GM19035 (cell line): ENCODE data around the gene SLC39A12.
"Not testable (repeated sequence)": the region's sequence is repeated elsewhere in the genome, so short reads cannot be mapped to it uniquely, and the experiment has no call there.

ENCODE experiments used
- ATAC-seq: cut with Tn5 transposase; IDR thresholded peaks from one replicate; pipeline ENCODE4 v1.9.1; 2021; ENCODE audit not compliant: unreplicated experiment

The SLC39A12 gene

DNA sequence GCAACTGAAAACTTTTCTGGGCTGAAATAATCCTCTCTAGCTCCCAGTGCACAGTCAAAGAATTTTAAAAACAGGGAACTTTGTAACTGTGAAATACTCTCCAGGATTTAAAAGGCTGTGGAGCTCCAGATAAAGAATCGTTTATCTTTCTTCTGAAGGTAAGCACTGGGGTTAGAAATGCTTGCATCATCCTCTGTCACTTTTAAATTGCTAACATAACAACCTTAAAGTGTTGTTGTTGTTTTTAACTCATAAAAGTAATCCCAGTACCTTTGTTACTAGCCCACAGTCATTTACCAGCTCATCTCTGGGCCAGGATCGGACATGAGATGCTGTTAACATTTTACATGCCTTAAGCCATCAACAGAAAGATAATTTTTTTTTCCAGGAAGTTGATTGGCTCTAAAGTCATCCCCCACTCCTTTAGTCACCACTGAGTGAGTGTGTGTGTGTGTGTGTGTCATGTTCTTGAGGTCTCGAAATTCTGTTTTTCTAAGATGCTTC, at the start of gene SLC39A12:
TSS of gene SLC39A12 (plus strand) at position 51 of the 504 bp plus-strand sequence. CDS start 1,359 bp downstream, outside the sequence.
- ATAC-seq: no peak

GRCh38 chr10:17904564-17904963, 47.2 kb upstream of the SLC39A12 start:
- ATAC-seq: no peak

- no peak for ATAC-seq
Measured at GRCh38 chr10:17905491-17905890, 46.2 kb upstream of the SLC39A12 start.

DNA sequence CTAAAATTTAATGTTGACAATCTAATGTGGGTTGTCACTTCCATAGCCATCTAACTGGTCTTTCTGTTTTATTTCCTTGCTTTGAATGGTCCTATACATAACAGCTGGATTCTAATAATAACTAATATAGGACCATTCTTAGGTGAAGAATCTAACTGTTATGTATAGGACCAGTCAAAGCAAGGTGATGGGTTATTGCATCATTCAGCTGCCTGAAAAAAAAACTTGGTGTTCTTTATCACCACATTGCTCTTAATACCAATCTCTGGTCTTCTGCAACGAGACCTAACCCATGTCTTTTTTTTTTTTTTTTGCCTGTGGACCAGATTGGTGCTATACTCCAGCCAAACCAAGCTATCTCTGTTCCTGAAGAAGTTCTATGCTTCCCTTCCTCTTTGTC, 45.7 kb upstream of the SLC39A12 start:
- no peak for ATAC-seq

DNA sequence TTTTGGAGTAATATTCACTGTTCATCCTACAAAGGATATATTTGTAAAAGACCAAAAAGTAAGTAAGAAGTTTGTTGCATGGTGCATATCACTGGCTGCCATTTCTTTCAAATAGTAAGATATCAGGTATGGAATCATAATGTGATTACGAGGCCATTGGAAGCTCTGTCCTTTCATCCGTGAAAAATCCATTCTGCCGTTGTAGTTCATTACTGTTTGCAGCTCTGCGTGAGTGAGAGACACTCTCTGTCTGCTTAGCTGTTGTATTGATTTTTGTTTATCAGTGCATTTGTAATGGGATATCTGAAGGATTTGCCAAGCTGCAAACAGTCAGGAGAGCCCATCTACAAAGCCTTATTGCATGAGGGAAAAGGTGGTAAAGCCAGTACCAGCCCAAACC, 44.1 kb upstream of the SLC39A12 start:
- ATAC-seq: no peak

DNA sequence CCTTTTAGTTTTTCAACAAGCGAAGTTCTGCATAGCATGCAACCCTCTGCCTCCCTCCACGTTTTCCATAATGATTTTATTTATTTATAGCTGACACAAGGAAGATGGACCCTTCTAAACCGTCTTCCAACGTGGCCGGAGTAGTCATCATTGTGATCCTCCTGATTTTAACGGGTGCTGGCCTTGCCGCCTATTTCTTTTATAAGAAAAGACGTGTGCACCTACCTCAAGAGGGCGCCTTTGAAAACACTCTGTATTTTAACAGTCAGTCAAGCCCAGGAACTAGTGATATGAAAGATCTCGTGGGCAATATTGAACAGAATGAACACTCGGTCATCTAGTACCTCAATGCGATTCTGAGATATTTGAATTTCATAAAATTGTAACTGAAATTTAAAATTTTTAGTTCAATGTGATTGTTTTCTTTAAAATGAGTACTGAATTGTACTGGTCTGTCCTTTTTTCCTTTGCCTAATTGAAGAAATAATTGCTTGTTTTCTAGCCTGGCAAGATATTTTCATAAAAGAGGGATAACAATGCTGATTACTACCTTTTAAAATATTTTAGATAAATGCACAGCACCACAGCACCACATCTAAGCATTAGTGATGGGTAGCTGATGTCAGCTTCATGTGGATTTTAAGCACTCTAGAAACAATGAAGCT, 41.5 kb upstream of the SLC39A12 start:
- ATAC-seq: no peak

DNA sequence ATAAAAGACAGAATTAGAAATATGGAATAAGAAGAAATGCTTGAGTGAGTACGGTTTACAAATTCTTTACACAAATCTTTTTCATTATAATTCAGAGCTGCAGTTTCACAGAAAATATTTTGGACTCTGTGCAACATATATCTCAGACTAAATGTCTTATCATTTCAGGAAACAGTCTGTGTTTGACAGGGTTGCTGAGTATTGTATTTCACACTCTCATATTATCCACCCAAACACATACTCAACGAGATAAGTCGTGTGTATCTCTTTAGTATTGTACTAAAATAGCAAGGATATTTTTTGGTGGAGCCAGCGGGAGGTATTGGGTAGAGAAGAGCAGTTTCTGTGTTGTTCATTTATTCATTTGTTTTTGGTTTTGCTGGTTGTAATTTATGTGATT, 39.0 kb upstream of the SLC39A12 start:
- no peak for ATAC-seq

DNA sequence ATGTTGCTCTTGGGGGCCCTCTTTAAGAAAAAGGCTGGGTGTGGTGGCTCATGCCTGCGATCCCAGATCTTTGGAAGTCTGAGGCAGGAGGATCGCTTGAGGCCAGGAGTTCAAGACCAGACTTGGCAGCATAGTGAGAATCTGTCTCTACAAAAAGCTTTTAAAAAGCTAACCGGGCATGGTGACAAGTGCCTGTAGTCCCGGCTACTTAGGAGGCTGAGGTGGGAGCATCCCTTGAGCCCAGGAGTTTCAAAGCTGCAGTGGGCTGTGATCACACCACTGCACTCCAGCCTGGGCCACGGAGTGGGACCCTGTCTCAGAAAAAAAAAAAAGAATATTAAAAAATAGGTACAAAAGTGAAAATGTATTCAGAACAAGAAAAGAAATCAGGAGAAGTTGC, 38.1 kb upstream of the SLC39A12 start:
- no peak for ATAC-seq

DNA sequence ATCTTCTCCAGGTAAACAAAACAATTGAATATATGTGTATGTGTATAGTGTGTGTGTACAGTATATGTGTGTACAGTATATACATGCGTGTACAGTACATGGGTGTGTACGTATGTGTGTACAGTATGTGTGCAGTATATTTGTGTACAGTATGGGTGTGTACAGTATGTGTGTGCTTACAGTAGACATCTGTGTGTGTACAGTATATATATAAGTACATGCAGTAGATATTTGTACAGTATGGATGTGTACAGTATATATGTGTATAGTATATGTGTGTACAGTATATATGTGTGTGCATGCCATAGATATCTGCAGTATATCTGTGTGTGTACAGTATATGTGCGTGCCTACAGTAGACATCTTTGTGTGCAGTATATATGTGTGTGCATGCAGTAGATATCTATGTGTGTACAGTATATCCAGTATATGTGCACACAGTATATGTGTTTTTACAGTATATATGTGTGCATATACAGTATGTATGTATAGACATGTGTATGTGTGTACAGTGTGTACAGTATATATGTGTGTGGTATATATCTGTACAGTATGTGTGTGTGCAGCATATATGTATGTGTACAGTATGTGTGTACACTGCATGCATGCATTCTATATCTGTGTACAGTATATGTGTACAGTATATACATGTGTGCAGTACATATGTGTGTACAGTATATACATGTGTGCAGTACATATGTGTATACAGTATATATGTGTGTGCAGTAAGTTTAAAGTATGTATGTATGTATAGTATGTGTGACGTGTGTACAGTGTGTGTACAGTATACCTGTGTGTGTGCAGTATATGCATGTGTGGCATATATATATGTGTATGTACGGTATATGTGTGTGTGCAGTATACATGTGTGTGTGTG, 37.3 kb upstream of the SLC39A12 start:
- no peak for ATAC-seq

DNA sequence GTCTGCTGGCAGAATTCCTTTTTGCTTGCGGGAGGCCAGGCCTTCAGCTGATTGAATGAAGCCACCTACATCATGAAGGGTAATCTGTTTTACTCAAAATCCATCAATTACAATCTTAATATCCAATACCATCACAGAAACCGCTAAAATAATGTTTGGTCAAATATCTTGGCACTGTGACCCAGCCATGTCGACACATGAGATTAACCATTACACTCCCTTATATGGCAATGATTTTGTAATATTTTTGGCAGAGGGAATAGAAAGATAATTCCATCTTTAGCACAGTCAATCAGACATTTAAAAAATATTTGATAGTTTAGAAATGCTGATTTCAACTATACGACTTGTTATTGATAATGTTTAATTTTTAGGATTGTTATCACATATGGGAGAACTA, 36.5 kb upstream of the SLC39A12 start:
- no peak for ATAC-seq

DNA sequence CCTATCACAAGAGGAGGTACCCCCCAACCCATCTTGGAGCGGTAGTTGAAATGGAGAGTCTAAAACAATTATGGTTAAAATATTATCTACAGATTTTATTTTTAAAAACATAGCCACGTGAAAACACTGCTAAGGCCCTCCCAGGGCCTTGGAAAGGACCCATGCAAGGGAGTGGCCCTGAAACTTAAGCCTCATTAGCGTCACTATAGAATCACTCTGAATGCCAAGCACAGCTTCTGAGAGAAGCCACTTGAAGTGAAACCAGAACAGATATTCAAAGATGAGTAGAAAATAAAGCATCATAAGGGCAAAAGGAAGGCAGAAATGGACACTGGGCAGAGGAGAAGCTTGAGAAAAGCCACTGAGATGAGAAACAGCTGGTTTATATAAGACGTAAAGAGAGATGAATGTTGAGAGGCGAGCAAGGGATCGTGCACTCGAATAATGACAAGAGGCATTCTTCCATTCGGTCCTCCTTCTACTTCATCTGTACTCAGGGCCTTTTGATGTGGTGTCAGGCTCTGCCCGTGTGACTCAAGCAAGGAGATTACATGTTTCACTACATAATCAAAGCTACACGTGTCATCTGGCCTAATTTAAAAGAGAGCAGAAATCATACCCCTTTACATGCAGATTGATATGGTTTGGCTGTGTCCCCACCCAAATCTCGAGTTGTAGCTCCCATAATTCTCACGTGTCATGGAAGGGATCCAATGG, 33.4 kb upstream of the SLC39A12 start:
- ATAC-seq: no peak

- ATAC-seq: no peak
Measured at GRCh38 chr10:17921378-17921777, 30.3 kb upstream of the SLC39A12 start.

- ATAC-seq: no peak
Measured at GRCh38 chr10:17923728-17924127, 28.0 kb upstream of the SLC39A12 start.

DNA sequence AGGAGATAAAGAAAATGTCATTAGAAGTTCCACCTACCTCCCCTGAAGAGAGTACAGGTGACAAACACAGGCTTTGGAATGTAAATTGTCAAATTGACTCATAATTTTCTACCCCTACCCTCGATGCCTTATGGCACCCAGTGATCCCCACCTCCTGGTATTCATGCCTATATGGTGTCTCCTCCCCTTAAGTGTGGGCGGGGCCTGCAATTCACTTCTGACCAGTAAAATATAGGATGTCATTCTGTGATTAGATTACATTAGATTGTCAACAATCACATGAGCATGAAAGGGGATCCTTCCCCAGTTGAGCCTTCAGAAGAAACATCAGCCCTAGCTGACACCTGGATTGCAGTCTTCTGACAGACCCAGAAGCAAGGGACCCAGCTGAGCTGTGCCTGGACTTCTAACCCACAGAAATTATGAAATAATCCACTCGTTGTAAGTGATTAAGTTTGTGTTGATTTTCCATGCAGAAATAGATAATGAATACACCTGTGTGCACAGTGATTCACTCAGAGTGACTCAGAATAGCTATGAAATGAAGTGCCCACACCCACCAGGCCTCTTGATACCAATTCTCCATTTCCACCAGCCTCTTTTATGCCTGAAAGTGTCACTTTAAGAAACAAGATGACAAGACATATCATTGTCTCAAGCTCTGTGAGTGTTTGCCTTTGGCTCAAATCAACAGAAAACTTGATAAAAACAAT, 8.5 kb upstream of the SLC39A12 start:
- ATAC-seq: no peak

- ATAC-seq: not testable (repeated sequence)
Measured at GRCh38 chr10:17950269-17950668, 1.4 kb upstream of the SLC39A12 start.

DNA sequence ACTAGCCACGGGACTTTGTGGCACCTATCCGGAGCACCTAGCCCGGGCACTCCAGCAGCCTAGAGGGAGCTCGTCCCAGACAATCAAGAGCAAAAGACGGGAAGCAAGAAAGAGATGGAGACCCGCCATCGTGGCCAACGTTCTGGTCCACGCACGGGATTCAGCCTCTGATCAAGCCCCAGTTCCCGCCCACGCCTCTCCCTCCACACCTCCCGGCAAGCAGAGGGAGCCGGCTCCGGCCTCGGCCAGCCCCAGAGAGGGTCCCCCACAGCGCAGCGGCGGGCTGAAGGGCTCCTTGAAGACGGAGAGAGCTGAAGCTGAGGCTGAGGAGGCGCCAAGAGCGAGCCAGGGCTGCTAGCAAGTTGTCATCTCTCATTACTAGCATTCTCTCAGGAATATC, 992 bp upstream of the SLC39A12 start:
- ATAC-seq: no peak

DNA sequence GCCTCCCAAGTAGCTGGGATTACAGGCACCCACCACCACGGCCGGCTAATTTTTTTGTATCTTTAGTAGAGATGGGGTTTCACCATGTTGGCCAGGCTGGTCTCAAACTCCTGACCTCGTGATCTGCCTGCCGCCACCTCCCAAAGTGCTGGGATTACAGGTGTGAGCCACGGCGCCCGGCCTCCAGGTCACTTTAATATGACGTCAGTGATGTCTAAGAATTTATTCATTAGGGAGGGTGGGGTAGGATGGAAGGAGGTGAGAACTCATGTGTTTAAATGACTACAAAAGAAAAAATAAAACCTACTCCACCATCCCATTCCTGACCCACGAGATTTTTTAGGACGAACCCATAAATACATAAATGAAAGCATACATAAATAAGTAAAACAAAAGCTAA, 2.7 kb downstream of the SLC39A12 start:
- ATAC-seq: not testable (repeated sequence)

GRCh38 chr10:17954861-17955260, 3.1 kb downstream of the SLC39A12 start:
- ATAC-seq: no peak

- ATAC-seq: no peak
Measured at GRCh38 chr10:17958049-17958448, 6.3 kb downstream of the SLC39A12 start.

- no peak for ATAC-seq
Measured at GRCh38 chr10:17959870-17960269, 8.2 kb downstream of the SLC39A12 start.
